HepG2 (cell line): ENCODE results near the gene GNL2. TPM values are rescaled to one million over a fixed set of nuclear protein-coding genes. Genes with fewer than 3 reads are reported as not detected.
"Not testable (repeated sequence)": the region's sequence is repeated elsewhere in the genome, so short reads cannot be mapped to it uniquely, and the experiment has no call there.

Source experiments
- ATAC-seq: fragments of 200-7000 bp; cut with Tn5 transposase; 3 replicates; pipeline ENCODE4 v1.9.1; 2020; ENCODE audit warnings: mild to moderate bottlenecking, moderate library complexity
- BruUV-seq: library from RNA; stranded (reverse); fragments of 400-500 nt; replicated peaks from 2 replicates; lab custom pipeline; 2021; lab: Mats Ljungman, UMichigan
- CTCF ChIA-PET: fragments of 300-600 bp; formaldehyde crosslinking; extraction: SDS; loops from one replicate; lab custom pipeline; 2021; ENCODE audit warnings: low total read pairs, inconsistent platforms, low intra/inter-chr PET ratio; lab: Yijun Ruan, JAX
- POLR2A ChIA-PET: fragments of 350-600 bp; sonication (Branson Sonifier 250); formaldehyde crosslinking; loops from one replicate; lab custom pipeline; 2020; ENCODE audit warnings: antibody characterized with exemption, inconsistent platforms; lab: Yijun Ruan, JAX
- DNase-seq: peaks from one replicate; pipeline ENCODE4 v3.0.0-alpha.2; 2015; ENCODE audit warnings: low spot score
- FAIRE-seq: peaks from 3 replicates; lab custom pipeline; 2011; peaks lifted over from hg19 to GRCh38; lab: Jason Lieb, UNC
- H2AFZ ChIP-seq: one replicate; pipeline ENCODE4 v1.6.1; 2011; ENCODE audit warnings: low read length, inconsistent platforms
- H3K27ac ChIP-seq: fragments of 300-600 bp; 3 replicates; pipeline ENCODE4 v1.8.0; 2011; ENCODE audit warnings: mixed run types, mild to moderate bottlenecking, mixed read lengths, low read length, inconsistent platforms; ENCODE audit not compliant: insufficient read depth; ENCODE audit errors: extremely low read length
- H3K27me3 ChIP-seq, 2 experiments: fragments of 200-600 bp in 1 of 2; 2 replicates in 1 of 2; 3 replicates in 1 of 2; pipeline versions ENCODE4 v1.6.0 to v1.8.0; 2011; ENCODE audit warnings: low read length in 2 of 2, mild to moderate bottlenecking in 2 of 2, moderate library complexity in 2 of 2, inconsistent platforms in 1 of 2; ENCODE audit not compliant: insufficient read depth in 2 of 2, control insufficient read depth in 1 of 2
- H3K36me3 ChIP-seq, 2 experiments: fragments of 200-600 bp in 1 of 2; replicated peaks in 1 of 2; 2 replicates in 1 of 2; 3 replicates in 1 of 2; pipeline versions ENCODE4 v1.5.1 to v1.8.0; 2011; ENCODE audit warnings: low read length in 2 of 2, inconsistent platforms in 1 of 2; ENCODE audit not compliant: insufficient read depth in 2 of 2, control insufficient read depth in 1 of 2
- H3K4me1 ChIP-seq: 2 replicates; pipeline ENCODE4 v1.5.1; 2012; ENCODE audit warnings: low read length, inconsistent platforms; ENCODE audit not compliant: insufficient read depth
- H3K4me2 ChIP-seq: 2 replicates; pipeline ENCODE4 v1.6.0; 2011; ENCODE audit warnings: low read depth, low read length, inconsistent platforms
- H3K4me3 ChIP-seq, 3 experiments: fragments of 200-600 bp in 1 of 3; sonication (generic), shearing (Covaris generic) in 1 of 3; replicated peaks in 1 of 3; 2 replicates each; pipeline ENCODE4 v1.5.1; 2011 to 2016; ENCODE audit warnings: low read length in 3 of 3, inconsistent platforms in 2 of 3, low read depth in 2 of 3, mild to moderate bottlenecking in 2 of 3, control low read depth in 1 of 3, mixed read lengths in 1 of 3; ENCODE audit not compliant: insufficient read depth in 1 of 3
- H3K79me2 ChIP-seq: one replicate; pipeline ENCODE4 v1.6.1; 2011; ENCODE audit warnings: low read length, inconsistent platforms; ENCODE audit not compliant: insufficient read depth
- H3K9ac ChIP-seq: 2 replicates; pipeline ENCODE4 v1.6.0; 2011; ENCODE audit warnings: mild to moderate bottlenecking, low read depth, low read length, inconsistent platforms; ENCODE audit not compliant: insufficient read depth
- H3K9me3 ChIP-seq: 2 replicates; pipeline ENCODE4 v1.5.1; 2012; ENCODE audit warnings: mild to moderate bottlenecking, low read length
- H4K20me1 ChIP-seq: 2 replicates; pipeline ENCODE4 v1.6.0; 2011; ENCODE audit warnings: inconsistent platforms, mild to moderate bottlenecking, low read length, moderate library complexity; ENCODE audit not compliant: insufficient read depth
- GATAD1 ChIP-seq: IDR thresholded peaks from 2 replicates; pipeline ENCODE4 v1.6.1; 2016; ENCODE audit warnings: missing genetic modification reagents, missing compliant biosample characterization
- ZNF629 ChIP-seq: sonication (generic); formaldehyde crosslinking; conservative IDR thresholded peaks from 2 replicates; pipeline ENCODE4 v1.5.0; 2020; ENCODE audit warnings: missing genetic modification reagents
- WGBS: methylation state at CpG from one replicate; pipeline ENCODE4 v1.1.6; 2017; ENCODE audit warnings: low lambda C conversion rate; 5-methylcytosine and 5-hydroxymethylcytosine counted together
- in situ Hi-C: cut with HindIII; loops from 2 replicates; pipeline ENCODE4 v1.10.0; 2017; ENCODE audit warnings: low pct_unique_long_range_greater_than_20kb; ENCODE audit not compliant: extremely low pct_ligation_motif_present
- intact Hi-C: fragments of 100-400 bp; cut with micrococcal nuclease; formaldehyde crosslinking; loops from one replicate; pipeline ENCODE4 v1.10.0; 2022; ENCODE audit not compliant: unreplicated experiment
- polyA plus RNA-seq, 8 experiments: library from polyadenylated mRNA; depleted of rRNA in 3 of 8; stranded (reverse) in 7 of 8; unstranded in 1 of 8; fragments of >200 nt; fragmentation: Illumina TruSeq in 4 of 8; extraction: Trizol in 4 of 8; gene quantifications; 2 replicates each; pipeline versions ENCODE4 v1.2.1 to v1.2.3, GENCODE V29; 2011 to 2016; ENCODE audit warnings: low read depth in 4 of 8, missing spikeins in 1 of 8, mixed read lengths in 1 of 8; ENCODE audit not compliant: insufficient read depth in 1 of 8
- total RNA-seq, 5 experiments: library from RNA; depleted of rRNA; stranded (reverse); fragments of >200 nt; fragmentation: Illumina TruSeq; extraction: Trizol; gene quantifications; 2 replicates each; pipeline ENCODE4 v1.2.3, GENCODE V29; 2016; ENCODE audit warnings: low read depth in 1 of 5
- TF ChIP-seq, protein P1 (sequence below): sonication (generic); formaldehyde crosslinking; conservative IDR thresholded peaks from 2 replicates; pipeline ENCODE4 v1.8.0; 2022; ENCODE audit warnings: low read depth, missing genetic modification reagents
- TF ChIP-seq, protein P2 (sequence below): sonication (generic); formaldehyde crosslinking; IDR thresholded peaks from 2 replicates; pipeline ENCODE4 v1.4.0; 2020; ENCODE audit warnings: mild to moderate bottlenecking, missing genetic modification reagents
- TF ChIP-seq, protein P3 (sequence below): sonication (generic); formaldehyde crosslinking; IDR thresholded peaks from 2 replicates; pipeline ENCODE4 v1.9.0; 2021; ENCODE audit warnings: missing genetic modification reagents, borderline replicate concordance

GNL2 gene
- total and polyA plus RNA-seq, 2 of the 13 experiments (the other 11 are each of a cell fraction or from before 2014, with no cell fraction given), result 32.1 to 72.1 TPM

DNA sequence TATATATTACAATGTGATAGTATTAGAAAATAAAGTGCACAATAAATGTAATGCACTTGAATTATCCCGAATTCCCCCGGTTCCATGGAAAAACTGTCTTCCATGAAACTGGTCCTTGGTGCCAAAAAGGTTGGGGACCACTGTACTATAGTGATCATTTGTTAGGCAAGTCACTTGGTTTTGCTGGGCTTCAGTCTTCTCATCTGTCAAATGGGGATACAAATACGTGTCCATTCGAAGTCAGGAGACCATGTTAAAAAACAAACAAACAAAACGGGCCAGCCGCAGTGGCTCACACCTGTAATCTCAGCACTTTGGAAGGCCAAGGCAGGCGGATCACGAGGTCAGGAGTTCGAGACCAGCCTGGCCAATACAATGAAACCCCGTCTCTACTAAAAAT is 56.6 kb downstream of the GNL2 start:
- CTCF ChIA-PET, H3K79me2 ChIP-seq, DNase-seq, H3K4me2 ChIP-seq, H3K27me3 ChIP-seq, BruUV-seq, H3K9me3 ChIP-seq, H3K27ac ChIP-seq, H3K4me3 ChIP-seq, intact Hi-C loops, FAIRE-seq, H3K9ac ChIP-seq, H4K20me1 ChIP-seq, in situ Hi-C loops, ATAC-seq, H2AFZ ChIP-seq: not testable (repeated sequence)
- POLR2A ChIA-PET, result interaction anchor here (0.6 to 1.0 kb wide), 2 partner anchors 24 to 101 kb away, joined by 3 read pairs; no protein-coding TSS in a partner anchor
- 97% methylated on average over 10 of the region's 10 CpGs for WGBS
- peaks cover 37% of the 10 kb centered on the region for H3K4me1 ChIP-seq
- TF ChIP-seq ZNF629 (CRISPR knock-in tag), result peak; percentile 66
- H3K36me3 ChIP-seq, result peaks cover 11 to 44% of the 10 kb centered on the region in 2 experiments; a peak in 4 of 5 replicates

DNA sequence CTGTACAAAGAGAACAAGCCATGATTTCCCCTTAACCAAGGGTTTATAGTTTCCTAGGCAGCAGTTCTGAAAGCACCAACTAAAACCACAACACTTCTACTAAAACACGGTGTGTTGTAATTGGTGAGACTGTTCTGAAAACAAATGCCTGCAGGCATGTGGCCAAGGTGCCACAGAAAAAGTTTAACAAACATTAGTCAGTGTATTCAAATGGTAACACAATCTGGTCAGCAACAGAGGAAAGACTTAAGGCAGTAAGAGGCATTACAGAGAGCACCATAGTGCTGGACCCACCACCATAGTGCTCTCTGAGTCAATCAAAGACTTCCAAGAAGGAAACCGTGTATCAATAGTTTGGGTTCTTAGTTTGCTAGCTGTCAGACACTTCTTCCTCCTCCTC is 58.4 kb downstream of the GNL2 start:
- H3K4me3 ChIP-seq, result no peak overlapping the region
- no peak; the same call in 2 of the 3 replicates for ATAC-seq
- TF ChIP-seq, protein P1, sequence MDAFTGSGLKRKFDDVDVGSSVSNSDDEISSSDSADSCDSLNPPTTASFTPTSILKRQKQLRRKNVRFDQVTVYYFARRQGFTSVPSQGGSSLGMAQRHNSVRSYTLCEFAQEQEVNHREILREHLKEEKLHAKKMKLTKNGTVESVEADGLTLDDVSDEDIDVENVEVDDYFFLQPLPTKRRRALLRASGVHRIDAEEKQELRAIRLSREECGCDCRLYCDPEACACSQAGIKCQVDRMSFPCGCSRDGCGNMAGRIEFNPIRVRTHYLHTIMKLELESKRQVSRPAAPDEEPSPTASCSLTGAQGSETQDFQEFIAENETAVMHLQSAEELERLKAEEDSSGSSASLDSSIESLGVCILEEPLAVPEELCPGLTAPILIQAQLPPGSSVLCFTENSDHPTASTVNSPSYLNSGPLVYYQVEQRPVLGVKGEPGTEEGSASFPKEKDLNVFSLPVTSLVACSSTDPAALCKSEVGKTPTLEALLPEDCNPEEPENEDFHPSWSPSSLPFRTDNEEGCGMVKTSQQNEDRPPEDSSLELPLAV, result no peak
- TF ChIP-seq, protein P2, sequence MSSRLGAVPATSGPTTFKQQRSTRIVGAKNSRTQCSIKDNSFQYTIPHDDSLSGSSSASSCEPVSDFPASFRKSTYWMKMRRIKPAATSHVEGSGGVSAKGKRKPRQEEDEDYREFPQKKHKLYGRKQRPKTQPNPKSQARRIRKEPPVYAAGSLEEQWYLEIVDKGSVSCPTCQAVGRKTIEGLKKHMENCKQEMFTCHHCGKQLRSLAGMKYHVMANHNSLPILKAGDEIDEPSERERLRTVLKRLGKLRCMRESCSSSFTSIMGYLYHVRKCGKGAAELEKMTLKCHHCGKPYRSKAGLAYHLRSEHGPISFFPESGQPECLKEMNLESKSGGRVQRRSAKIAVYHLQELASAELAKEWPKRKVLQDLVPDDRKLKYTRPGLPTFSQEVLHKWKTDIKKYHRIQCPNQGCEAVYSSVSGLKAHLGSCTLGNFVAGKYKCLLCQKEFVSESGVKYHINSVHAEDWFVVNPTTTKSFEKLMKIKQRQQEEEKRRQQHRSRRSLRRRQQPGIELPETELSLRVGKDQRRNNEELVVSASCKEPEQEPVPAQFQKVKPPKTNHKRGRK (CRISPR knock-in tag), result no peak
- TF ChIP-seq, protein P3, sequence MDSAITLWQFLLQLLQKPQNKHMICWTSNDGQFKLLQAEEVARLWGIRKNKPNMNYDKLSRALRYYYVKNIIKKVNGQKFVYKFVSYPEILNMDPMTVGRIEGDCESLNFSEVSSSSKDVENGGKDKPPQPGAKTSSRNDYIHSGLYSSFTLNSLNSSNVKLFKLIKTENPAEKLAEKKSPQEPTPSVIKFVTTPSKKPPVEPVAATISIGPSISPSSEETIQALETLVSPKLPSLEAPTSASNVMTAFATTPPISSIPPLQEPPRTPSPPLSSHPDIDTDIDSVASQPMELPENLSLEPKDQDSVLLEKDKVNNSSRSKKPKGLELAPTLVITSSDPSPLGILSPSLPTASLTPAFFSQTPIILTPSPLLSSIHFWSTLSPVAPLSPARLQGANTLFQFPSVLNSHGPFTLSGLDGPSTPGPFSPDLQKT (CRISPR knock-in tag), result no peak
- TF ChIP-seq GATAD1 (CRISPR knock-in tag), result no peak

More for the DNA sequence above, 58.4 kb downstream of the GNL2 start:
- Histone ChIP-seq H3K4me2 (no peak overlapping the region), H2AFZ (no peak overlapping the region), H3K4me1 (peaks cover 55% of the 10 kb centered on the region), H3K27me3 (no peaks in the 10 kb centered on the region), H3K36me3 (peaks cover 11 to 42% of the 10 kb centered on the region in 2 experiments; a peak in 4 of 5 replicates), H4K20me1 (no peaks in the 10 kb centered on the region), H3K9me3 (no peaks in the 10 kb centered on the region), H3K27ac (peak overlapping the region; percentile 43), H3K9ac (no peak overlapping the region), H3K79me2 (no peaks in the 10 kb centered on the region)
- no peak for FAIRE-seq
- DNase-seq, result no peak
- CTCF ChIA-PET, result no interaction called here
- 78% methylated on average over 2 of the region's 2 CpGs for WGBS
- intact Hi-C loops, result no loop called here
- POLR2A ChIA-PET, result interaction anchor here (1.8 to 2.6 kb wide), 2 partner anchors 17 to 23 kb away, joined by 6 to 15 read pairs; partner anchors contain the start of genes MEAF6 and SNIP1
- in situ Hi-C loops, result no loop called here
- no TSS peak for BruUV-seq
